ENCODE data around the gene NTF3.

NTF3 gene

DNA sequence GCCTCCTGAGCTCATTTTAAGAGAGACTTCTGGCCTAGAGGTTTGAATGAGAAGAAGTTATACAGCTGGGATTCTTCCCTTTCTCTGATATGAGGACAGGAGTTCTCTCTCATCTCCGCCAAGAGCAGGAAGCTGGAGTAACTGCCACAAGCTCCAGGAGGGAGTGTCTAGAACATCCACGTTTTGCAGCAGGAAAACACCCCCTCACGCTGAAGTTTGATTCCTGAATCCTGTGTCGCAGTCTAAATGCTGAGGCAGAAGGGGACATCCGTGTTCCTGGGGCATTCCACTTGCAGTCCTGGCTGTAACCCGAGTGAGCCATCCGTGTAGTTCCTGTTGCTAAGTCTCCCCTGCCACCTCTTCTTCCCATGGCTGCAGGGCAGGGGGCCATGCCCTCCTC is 38.3 kb downstream of the NTF3 start:
- H3K4me2 ChIP-seq (ENCODE audit: low read depth, low read length, poor library complexity, severe bottlenecking), result no peak overlapping the region
- H3F3A ChIP-seq (ENCODE audit: low read depth), result no peaks in the 10 kb centered on the region
- H3K27me3 ChIP-seq (ENCODE audit: insufficient read depth, low read length, poor library complexity, severe bottlenecking), result no peaks in the 10 kb centered on the region
- H3K36me3 ChIP-seq (ENCODE audit: insufficient read depth, low read length), result no peaks in the 10 kb centered on the region
- H3K9me2 ChIP-seq (replicated peaks; ENCODE audit: low read depth, low read length), result no peaks in the 10 kb centered on the region
- H3K9ac ChIP-seq (ENCODE audit: low read depth, low read length, poor library complexity, severe bottlenecking), result no peak overlapping the region
- no peak for TF ChIP-seq EZH2phosphoT487 (IDR thresholded peaks at IDR 0.05; ENCODE audit: borderline replicate concordance)
- TF ChIP-seq, protein P1, sequence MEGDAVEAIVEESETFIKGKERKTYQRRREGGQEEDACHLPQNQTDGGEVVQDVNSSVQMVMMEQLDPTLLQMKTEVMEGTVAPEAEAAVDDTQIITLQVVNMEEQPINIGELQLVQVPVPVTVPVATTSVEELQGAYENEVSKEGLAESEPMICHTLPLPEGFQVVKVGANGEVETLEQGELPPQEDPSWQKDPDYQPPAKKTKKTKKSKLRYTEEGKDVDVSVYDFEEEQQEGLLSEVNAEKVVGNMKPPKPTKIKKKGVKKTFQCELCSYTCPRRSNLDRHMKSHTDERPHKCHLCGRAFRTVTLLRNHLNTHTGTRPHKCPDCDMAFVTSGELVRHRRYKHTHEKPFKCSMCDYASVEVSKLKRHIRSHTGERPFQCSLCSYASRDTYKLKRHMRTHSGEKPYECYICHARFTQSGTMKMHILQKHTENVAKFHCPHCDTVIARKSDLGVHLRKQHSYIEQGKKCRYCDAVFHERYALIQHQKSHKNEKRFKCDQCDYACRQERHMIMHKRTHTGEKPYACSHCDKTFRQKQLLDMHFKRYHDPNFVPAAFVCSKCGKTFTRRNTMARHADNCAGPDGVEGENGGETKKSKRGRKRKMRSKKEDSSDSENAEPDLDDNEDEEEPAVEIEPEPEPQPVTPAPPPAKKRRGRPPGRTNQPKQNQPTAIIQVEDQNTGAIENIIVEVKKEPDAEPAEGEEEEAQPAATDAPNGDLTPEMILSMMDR (conservative IDR thresholded peaks at IDR 0.05; ENCODE audit: low read length), result no peak
- no peak overlapping the region for H2AFZ ChIP-seq (ENCODE audit: low read length)
- no peak overlapping the region for H3K4me3 ChIP-seq (ENCODE audit: low read length, poor library complexity, severe bottlenecking)
- H4K20me1 ChIP-seq (ENCODE audit: insufficient read depth, low read length, poor library complexity, severe bottlenecking), result no peaks in the 10 kb centered on the region
- no peaks in the 10 kb centered on the region for H3K4me1 ChIP-seq (ENCODE audit: insufficient read depth, low read length, poor library complexity, severe bottlenecking)
- H3K79me2 ChIP-seq (ENCODE audit: insufficient read depth, low read length), result no peaks in the 10 kb centered on the region
- H3K9me3 ChIP-seq (ENCODE audit: insufficient read depth, low read depth, low read length), result no peaks in the 10 kb centered on the region

DNA sequence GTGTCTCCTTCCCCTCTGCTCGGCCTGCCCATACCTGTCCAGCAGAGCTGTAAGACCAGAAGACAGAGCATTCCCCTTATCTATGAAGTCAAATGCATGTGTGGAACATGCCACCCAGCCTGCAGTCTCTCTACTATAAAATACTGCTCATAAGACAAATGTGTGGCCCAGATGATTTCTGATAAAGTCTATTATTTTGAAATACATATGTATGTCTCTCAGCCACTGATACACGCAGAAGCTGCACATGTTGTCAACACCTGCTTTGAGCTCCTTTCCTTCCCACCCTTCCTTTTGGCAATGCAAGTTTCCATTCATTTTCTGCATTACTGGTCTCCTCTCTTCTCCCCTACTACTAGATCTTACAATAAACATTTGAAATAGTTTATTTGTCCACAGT is 38.8 kb downstream of the NTF3 start:
- H3K9me3 ChIP-seq (ENCODE audit: insufficient read depth, low read depth, low read length), result no peaks in the 10 kb centered on the region
- H3F3A ChIP-seq (ENCODE audit: low read depth), result no peaks in the 10 kb centered on the region
- H3K79me2 ChIP-seq (ENCODE audit: insufficient read depth, low read length), result no peaks in the 10 kb centered on the region
- no peak for TF ChIP-seq EZH2phosphoT487 (IDR thresholded peaks at IDR 0.05; ENCODE audit: borderline replicate concordance)
- TF ChIP-seq, protein P1 (conservative IDR thresholded peaks at IDR 0.05; ENCODE audit: low read length), result no peak
- no peak overlapping the region for H2AFZ ChIP-seq (ENCODE audit: low read length)
- H3K4me3 ChIP-seq (ENCODE audit: low read length, poor library complexity, severe bottlenecking), result no peak overlapping the region
- H4K20me1 ChIP-seq (ENCODE audit: insufficient read depth, low read length, poor library complexity, severe bottlenecking), result no peaks in the 10 kb centered on the region
- no peaks in the 10 kb centered on the region for H3K4me1 ChIP-seq (ENCODE audit: insufficient read depth, low read length, poor library complexity, severe bottlenecking)
- no peaks in the 10 kb centered on the region for H3K27me3 ChIP-seq (ENCODE audit: insufficient read depth, low read length, poor library complexity, severe bottlenecking)
- H3K4me2 ChIP-seq (ENCODE audit: low read depth, low read length, poor library complexity, severe bottlenecking), result no peak overlapping the region
- no peak overlapping the region for H3K9ac ChIP-seq (ENCODE audit: low read depth, low read length, poor library complexity, severe bottlenecking)
- no peaks in the 10 kb centered on the region for H3K9me2 ChIP-seq (replicated peaks; ENCODE audit: low read depth, low read length)
- H3K36me3 ChIP-seq (ENCODE audit: insufficient read depth, low read length), result no peaks in the 10 kb centered on the region

GRCh38 chr12:5473076-5473782 is 41.3 kb downstream of the NTF3 start:
- Histone ChIP-seq H3K36me3 (ENCODE audit: insufficient read depth, low read length) (no peaks in the 10 kb centered on the region), H4K20me1 (ENCODE audit: insufficient read depth, low read length, poor library complexity, severe bottlenecking) (no peaks in the 10 kb centered on the region), H2AFZ (ENCODE audit: low read length) (no peak overlapping the region), H3K4me2 (ENCODE audit: low read depth, low read length, poor library complexity, severe bottlenecking) (no peak overlapping the region), H3F3A (ENCODE audit: low read depth) (no peaks in the 10 kb centered on the region), H3K79me2 (ENCODE audit: insufficient read depth, low read length) (no peaks in the 10 kb centered on the region), H3K4me3 (ENCODE audit: low read length, poor library complexity, severe bottlenecking) (no peak overlapping the region), H3K9me2 (replicated peaks; ENCODE audit: low read depth, low read length) (no peaks in the 10 kb centered on the region), H3K9me3 (ENCODE audit: insufficient read depth, low read depth, low read length) (no peaks in the 10 kb centered on the region), H3K27me3 (ENCODE audit: insufficient read depth, low read length, poor library complexity, severe bottlenecking) (no peaks in the 10 kb centered on the region), H3K9ac (ENCODE audit: low read depth, low read length, poor library complexity, severe bottlenecking) (no peak overlapping the region), H3K4me1 (ENCODE audit: insufficient read depth, low read length, poor library complexity, severe bottlenecking) (no peaks in the 10 kb centered on the region)
- TF ChIP-seq, protein P1 (conservative IDR thresholded peaks at IDR 0.05; ENCODE audit: low read length), result no peak
- no peak for TF ChIP-seq EZH2phosphoT487 (IDR thresholded peaks at IDR 0.05; ENCODE audit: borderline replicate concordance)

Data from Loucy (cell line).